GM06990 (cell line): ENCODE measurements around the gene MED12.

Experiments
- DNase-seq: peaks from one replicate; pipeline ENCODE4 v3.0.0-alpha.2; 2011; ENCODE audit not compliant: insufficient read length; ENCODE audit errors: extremely low read depth
- H3K27me3 ChIP-seq: replicated peaks from 2 replicates; pipeline ENCODE4 v1.6.0; 2011; ENCODE audit warnings: low read length; ENCODE audit not compliant: control insufficient read depth, insufficient read depth
- H3K36me3 ChIP-seq: 2 replicates; pipeline ENCODE4 v1.5.1; 2011; ENCODE audit warnings: low read length; ENCODE audit not compliant: control insufficient read depth, insufficient read depth
- H3K4me3 ChIP-seq: replicated peaks from 2 replicates; pipeline ENCODE4 v1.5.1; 2011; ENCODE audit warnings: low read depth, mild to moderate bottlenecking, control low read depth, low read length
- TF ChIP-seq, protein P1 (sequence below): IDR thresholded peaks from 2 replicates; pipeline ENCODE4 v1.5.1; 2011; ENCODE audit warnings: low read length, control low read depth, mild to moderate bottlenecking, inconsistent platforms; ENCODE audit not compliant: insufficient read depth, poor library complexity, severe bottlenecking

MED12 gene

GRCh38 chrX:71085900-71086299 lies 32.5 kb upstream of the MED12 start:
- TF ChIP-seq, protein P1, sequence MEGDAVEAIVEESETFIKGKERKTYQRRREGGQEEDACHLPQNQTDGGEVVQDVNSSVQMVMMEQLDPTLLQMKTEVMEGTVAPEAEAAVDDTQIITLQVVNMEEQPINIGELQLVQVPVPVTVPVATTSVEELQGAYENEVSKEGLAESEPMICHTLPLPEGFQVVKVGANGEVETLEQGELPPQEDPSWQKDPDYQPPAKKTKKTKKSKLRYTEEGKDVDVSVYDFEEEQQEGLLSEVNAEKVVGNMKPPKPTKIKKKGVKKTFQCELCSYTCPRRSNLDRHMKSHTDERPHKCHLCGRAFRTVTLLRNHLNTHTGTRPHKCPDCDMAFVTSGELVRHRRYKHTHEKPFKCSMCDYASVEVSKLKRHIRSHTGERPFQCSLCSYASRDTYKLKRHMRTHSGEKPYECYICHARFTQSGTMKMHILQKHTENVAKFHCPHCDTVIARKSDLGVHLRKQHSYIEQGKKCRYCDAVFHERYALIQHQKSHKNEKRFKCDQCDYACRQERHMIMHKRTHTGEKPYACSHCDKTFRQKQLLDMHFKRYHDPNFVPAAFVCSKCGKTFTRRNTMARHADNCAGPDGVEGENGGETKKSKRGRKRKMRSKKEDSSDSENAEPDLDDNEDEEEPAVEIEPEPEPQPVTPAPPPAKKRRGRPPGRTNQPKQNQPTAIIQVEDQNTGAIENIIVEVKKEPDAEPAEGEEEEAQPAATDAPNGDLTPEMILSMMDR: no peak
- no peak overlapping the region for H3K4me3 ChIP-seq
- H3K27me3 ChIP-seq: no peaks in the 10 kb centered on the region
- no peak for DNase-seq
- no peaks in the 10 kb centered on the region for H3K36me3 ChIP-seq

DNA sequence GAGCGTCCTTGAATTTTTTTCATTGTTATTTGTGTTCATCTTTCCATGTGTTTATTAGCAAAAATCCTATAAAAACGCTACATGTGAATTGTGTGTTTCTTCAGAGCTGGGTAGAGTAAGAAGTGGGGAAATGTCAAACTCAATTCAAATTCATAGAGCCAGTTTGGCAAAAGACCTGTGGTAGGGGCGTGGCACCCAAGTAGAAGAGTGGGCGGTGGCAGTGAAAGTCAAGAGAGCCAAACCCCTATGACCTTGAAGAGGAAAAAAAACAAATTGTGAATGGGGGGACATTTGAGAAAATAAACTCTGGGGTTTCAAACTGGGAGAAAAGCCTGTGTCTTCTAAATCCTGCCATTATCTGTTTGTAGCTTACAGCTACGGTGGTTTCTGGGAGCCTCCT lies 27.1 kb upstream of the MED12 start:
- Histone ChIP-seq H3K4me3 (no peak overlapping the region), H3K27me3 (no peaks in the 10 kb centered on the region), H3K36me3 (no peaks in the 10 kb centered on the region)
- TF ChIP-seq, protein P1: no peak
- DNase-seq: no peak

DNA sequence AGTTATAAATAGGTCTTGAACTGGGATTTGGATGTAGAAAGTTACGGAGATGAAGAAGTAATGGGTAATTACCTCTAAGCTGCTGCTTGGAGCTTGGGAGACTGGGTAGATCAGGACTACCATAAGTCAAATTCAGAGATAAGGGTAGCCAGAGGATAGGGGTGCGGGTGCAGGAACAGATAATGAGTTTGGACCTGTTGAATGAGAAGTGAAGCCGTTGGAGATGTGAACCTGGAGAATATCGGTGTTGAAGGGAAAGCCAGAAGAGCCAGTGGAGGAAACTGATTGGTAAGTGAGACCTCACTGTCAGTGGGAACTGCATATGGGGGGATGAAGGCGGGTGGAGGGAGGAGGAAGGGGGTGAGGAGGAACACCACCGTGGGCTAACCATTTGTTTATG lies 23.4 kb upstream of the MED12 start:
- no peak for DNase-seq
- H3K4me3 ChIP-seq: peak overlapping the region; percentile 71
- no peaks in the 10 kb centered on the region for H3K36me3 ChIP-seq
- H3K27me3 ChIP-seq: no peaks in the 10 kb centered on the region; the same call in 1 of the 2 replicates
- TF ChIP-seq, protein P1: no peak

- TF ChIP-seq, protein P1: no peak
- H3K4me3 ChIP-seq: peak within 1 kb of the TSS; percentile 71
- peak; percentile 86 for DNase-seq
- H3K27me3 ChIP-seq: no peaks in the 10 kb centered on the region; the same call in 1 of the 2 replicates
- H3K36me3 ChIP-seq: no peaks in the 10 kb centered on the region
Observed at GRCh38 chrX:71095555-71095980, 22.8 kb upstream of the MED12 start, which contains the start of gene FOXO4. FOXO4 (plus strand) TSS chrX:71095851; CDS start chrX:71096529, 678 bp downstream.

DNA sequence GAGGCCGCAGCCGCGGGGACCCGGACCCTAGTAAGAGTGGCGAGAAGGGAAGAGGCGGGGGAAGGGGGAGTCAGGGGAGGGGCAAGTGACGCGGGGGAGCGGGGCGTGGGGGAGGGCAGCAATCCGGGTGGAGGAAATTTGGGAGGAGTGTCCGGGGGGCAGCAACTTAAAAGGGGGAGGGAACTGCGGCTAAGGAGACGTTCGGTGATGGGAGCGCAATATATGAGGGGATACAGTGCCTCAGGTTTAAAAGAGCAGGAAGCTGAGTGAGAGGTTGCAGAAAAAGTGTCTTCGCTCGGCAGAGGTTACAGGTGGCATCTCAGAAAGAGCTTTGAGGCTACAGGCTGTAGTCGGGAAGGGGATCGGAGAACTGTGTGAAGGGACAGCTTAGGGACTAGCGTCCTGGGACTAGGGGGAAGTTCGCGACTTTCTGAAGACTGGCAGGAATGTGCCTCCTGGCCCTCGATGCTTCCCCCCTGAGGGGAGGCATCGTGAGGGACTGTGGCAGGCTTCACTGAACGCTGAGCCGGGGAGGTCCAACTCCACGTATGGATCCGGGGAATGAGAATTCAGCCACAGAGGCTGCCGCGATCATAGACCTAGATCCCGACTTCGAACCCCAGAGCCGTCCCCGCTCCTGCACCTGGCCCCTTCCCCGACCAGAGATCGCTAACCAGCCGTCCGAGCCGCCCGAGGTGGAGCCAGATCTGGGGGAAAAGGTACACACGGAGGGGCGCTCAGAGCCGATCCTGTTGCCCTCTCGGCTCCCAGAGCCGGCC lies 22.2 kb upstream of the MED12 start:
- H3K27me3 ChIP-seq: no peaks in the 10 kb centered on the region; the same call in 1 of the 2 replicates
- no peaks in the 10 kb centered on the region for H3K36me3 ChIP-seq
- no peak for DNase-seq
- peak overlapping the region; percentile 71 for H3K4me3 ChIP-seq
- TF ChIP-seq, protein P1: no peak
